Activated CD4-positive, alpha-beta memory T cell treated with anti-CD3 and anti-CD28 coated beads for 36 hours (primary cell): ENCODE results near the gene CYB5RL. TPM values are rescaled to one million over a fixed set of nuclear protein-coding genes. Genes with fewer than 3 reads are reported as not detected.
"Not testable (repeated sequence)": the region's sequence is repeated elsewhere in the genome, so short reads cannot be mapped to it uniquely, and the experiment has no call there.

Source experiments
- CTCF ChIA-PET: fragments of 350-600 bp; sonication (Branson Sonifier 250); formaldehyde crosslinking; loops from one replicate; lab custom pipeline; 2021; ENCODE audit warnings: antibody characterized with exemption, inconsistent platforms; lab: Charles Lee
- POLR2A ChIA-PET: fragments of 350-600 bp; sonication (Branson Sonifier 250); formaldehyde crosslinking; loops from one replicate; lab custom pipeline; 2021; ENCODE audit warnings: antibody characterized with exemption; lab: Charles Lee
- DNase-seq: peaks from one replicate; pipeline ENCODE4 v3.0.0-alpha.2; 2020
- H3K27ac Mint-ChIP-seq: one replicate; pipeline ENCODE4 v1.8.0; 2021; ENCODE audit warnings: mixed read lengths
- H3K27me3 Mint-ChIP-seq: one replicate; pipeline ENCODE4 v1.8.0; 2021; ENCODE audit warnings: mixed read lengths
- H3K36me3 Mint-ChIP-seq: one replicate; pipeline ENCODE4 v1.8.0; 2021; ENCODE audit warnings: mixed read lengths
- H3K4me1 Mint-ChIP-seq: one replicate; pipeline ENCODE4 v1.8.0; 2021; ENCODE audit warnings: low read depth, mixed read lengths
- H3K4me3 Mint-ChIP-seq: one replicate; pipeline ENCODE4 v1.8.0; 2021; ENCODE audit warnings: mild to moderate bottlenecking, mixed read lengths
- H3K9me3 Mint-ChIP-seq: one replicate; pipeline ENCODE4 v1.8.0; 2021; ENCODE audit warnings: mixed read lengths
- intact Hi-C: fragments of 100-400 bp; cut with micrococcal nuclease; formaldehyde crosslinking; loops from one replicate; pipeline ENCODE4 v1.15.1; 2023
- total RNA-seq, 2 experiments: library from RNA; stranded (reverse); gene quantifications; one replicate each; pipeline ENCODE4 v1.2.3, GENCODE V29; 2021

The CYB5RL gene
- total RNA-seq, 2 experiments from 2014 or later, result 12.8 to 13.0 TPM

GRCh38 chr1:54177726-54178125 is 22.1 kb downstream of the CYB5RL start:
- H3K4me1 Mint-ChIP-seq, result no peaks in the 10 kb centered on the region
- H3K27ac Mint-ChIP-seq, result no peak overlapping the region
- intact Hi-C loops, result no loop called here
- no peaks in the 10 kb centered on the region for H3K9me3 Mint-ChIP-seq
- DNase-seq, result no peak
- peaks cover 10% of the 10 kb centered on the region for H3K36me3 Mint-ChIP-seq
- ChIA-PET POLR2A (no interaction called here), CTCF (no interaction called here)
- H3K27me3 Mint-ChIP-seq, result no peaks in the 10 kb centered on the region
- no peak overlapping the region for H3K4me3 Mint-ChIP-seq

GRCh38 chr1:54176621-54177327 is 23.1 kb downstream of the CYB5RL start:
- no peak for DNase-seq
- ChIA-PET CTCF (no interaction called here), POLR2A (no interaction called here)
- intact Hi-C loops, result no loop called here
- Mint-ChIP-seq H3K27me3 (no peaks in the 10 kb centered on the region), H3K27ac (no peak overlapping the region), H3K4me1 (no peaks in the 10 kb centered on the region), H3K4me3 (no peak overlapping the region), H3K36me3 (peaks cover 9% of the 10 kb centered on the region), H3K9me3 (no peaks in the 10 kb centered on the region)

DNA sequence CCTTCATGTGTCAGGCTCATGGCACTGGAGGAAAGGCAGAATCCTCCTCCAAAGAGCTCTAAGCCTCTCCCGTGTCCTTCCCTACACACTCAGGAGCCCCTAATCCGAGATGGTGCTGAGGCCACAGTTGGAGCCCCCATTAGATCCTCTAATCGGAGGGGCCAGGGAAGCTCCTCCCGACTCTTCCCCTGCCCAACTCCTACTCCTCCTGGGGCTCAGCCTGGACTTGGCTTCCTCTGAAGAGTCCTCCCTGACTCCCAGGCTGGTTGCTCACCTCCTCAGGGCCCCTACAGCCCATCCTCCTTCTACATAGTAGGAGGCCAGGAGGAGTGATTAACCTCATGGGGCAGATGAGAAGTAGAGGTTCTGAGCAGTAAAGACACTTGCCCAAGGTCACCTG is 25.7 kb downstream of the CYB5RL start:
- Mint-ChIP-seq H3K27ac (no peak overlapping the region), H3K4me1 (peaks cover 11% of the 10 kb centered on the region), H3K36me3 (no peaks in the 10 kb centered on the region), H3K27me3 (no peaks in the 10 kb centered on the region), H3K4me3 (no peak overlapping the region), H3K9me3 (no peaks in the 10 kb centered on the region)
- ChIA-PET CTCF (no interaction called here), POLR2A (interaction anchor here (0.7 kb wide), 1 partner anchor 26 kb away, joined by 3 read pairs; the partner anchor contains the start of genes CYB5RL and MRPL37)
- no peak for DNase-seq
- intact Hi-C loops, result no loop called here

GRCh38 chr1:54173681-54174080 is 26.1 kb downstream of the CYB5RL start:
- Mint-ChIP-seq H3K36me3 (no peaks in the 10 kb centered on the region), H3K4me3 (no peak overlapping the region), H3K27me3 (no peaks in the 10 kb centered on the region), H3K27ac (no peak overlapping the region), H3K9me3 (no peaks in the 10 kb centered on the region), H3K4me1 (peaks cover 11% of the 10 kb centered on the region)
- intact Hi-C loops, result no loop called here
- no peak for DNase-seq
- CTCF ChIA-PET, result interaction anchor here (0.8 kb wide), 1 partner anchor 8 kb away, joined by 4 read pairs; no protein-coding TSS in a partner anchor
- POLR2A ChIA-PET, result no interaction called here

DNA sequence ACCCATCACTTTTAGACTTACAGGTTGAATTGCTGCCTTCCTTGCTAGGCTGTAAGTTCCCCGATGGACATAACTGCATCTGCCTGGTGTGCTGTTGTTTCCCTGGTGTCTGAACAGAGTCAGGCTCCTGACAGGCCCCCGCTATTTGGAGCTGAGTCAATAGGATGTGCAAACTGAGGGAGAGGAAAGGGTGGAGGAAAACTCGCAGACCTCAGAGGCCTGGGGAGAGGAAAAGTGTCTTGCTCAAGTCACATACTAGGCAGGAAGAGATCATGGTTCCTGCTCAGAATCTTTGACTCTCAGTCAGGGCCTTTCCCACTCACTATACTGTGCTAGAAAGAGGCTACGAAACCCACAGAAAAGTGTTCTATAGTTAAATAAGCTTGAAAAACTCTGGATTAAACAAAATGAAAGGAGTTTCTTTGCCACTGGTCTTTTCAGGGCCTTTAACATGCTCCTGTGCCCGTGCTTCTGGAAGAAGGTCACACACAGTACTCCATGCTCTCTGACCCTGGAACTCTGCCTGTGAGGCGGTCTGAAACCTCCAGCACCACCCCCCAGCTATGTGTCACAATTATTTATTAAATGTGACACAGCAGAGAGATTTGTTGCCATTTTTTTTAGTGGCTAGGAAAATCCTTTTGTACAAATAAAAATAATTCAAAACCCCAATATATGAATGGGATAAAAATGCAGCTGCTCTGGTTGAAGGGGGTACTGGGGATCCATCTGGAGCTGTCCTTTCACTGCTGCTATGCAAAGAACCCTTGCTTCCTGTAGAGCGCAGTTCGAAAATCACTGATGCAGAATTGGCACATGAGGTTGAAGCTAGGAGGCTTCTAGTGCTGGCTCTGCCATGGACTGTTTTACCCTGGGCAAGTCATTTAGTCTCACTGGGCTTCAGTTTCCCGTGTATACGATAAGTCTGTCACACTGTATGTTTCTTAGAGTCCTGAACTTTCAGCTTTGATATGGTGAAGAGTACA is 26.9 kb downstream of the CYB5RL start:
- Mint-ChIP-seq H3K9me3 (no peaks in the 10 kb centered on the region), H3K4me1 (peaks cover 11% of the 10 kb centered on the region), H3K27ac (no peak overlapping the region), H3K36me3 (no peaks in the 10 kb centered on the region), H3K27me3 (no peaks in the 10 kb centered on the region), H3K4me3 (no peak overlapping the region)
- DNase-seq, result no peak
- intact Hi-C loops, result no loop called here
- ChIA-PET POLR2A (interaction anchor here (0.6 kb wide), 1 partner anchor 57 kb away, joined by 3 read pairs; no protein-coding TSS in a partner anchor), CTCF (interaction anchor here (0.8 to 2.8 kb wide), 2 partner anchors 8 to 9 kb away, joined by 4 to 9 read pairs; no protein-coding TSS in a partner anchor)

GRCh38 chr1:54171606-54172005 is 28.2 kb downstream of the CYB5RL start:
- Mint-ChIP-seq H3K27me3 (no peaks in the 10 kb centered on the region), H3K4me1 (peaks cover 11% of the 10 kb centered on the region), H3K36me3 (no peaks in the 10 kb centered on the region), H3K27ac (no peak overlapping the region), H3K9me3 (no peaks in the 10 kb centered on the region), H3K4me3 (no peak overlapping the region)
- CTCF ChIA-PET, result interaction anchor here (2.8 kb wide), 1 partner anchor 10 kb away, joined by 9 read pairs; no protein-coding TSS in a partner anchor
- no peak for DNase-seq
- intact Hi-C loops, result no loop called here
- POLR2A ChIA-PET, result interaction anchor here (0.8 to 1.5 kb wide), 2 partner anchors 16 to 19 kb away, joined by 3 read pairs; no protein-coding TSS in a partner anchor

DNA sequence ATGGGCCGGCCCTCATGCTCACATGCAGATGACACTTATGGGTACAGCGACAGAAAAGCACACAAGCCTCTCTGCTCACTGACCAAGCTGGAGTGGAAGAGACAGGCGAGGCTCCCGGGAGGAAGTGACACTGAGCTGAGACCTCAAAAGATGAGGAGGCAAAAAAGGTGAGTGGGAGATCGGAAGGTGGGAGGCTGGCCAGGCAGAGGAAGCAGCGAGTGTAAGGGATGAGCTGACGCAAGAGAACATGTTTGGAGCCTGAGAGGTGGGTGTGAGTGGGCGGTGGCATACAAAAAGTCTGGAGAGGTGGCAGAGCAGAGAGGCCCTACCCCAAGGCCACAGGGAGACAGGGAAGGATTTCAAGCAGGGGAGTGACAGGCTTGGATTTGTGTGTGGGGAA is 28.8 kb downstream of the CYB5RL start:
- Mint-ChIP-seq H3K36me3 (no peaks in the 10 kb centered on the region), H3K27me3 (no peaks in the 10 kb centered on the region), H3K27ac (peak overlapping the region; percentile 4), H3K9me3 (no peaks in the 10 kb centered on the region), H3K4me1 (peaks cover 11% of the 10 kb centered on the region), H3K4me3 (no peak overlapping the region)
- intact Hi-C loops, result no loop called here
- ChIA-PET CTCF (interaction anchor here (2.8 kb wide), 1 partner anchor 10 kb away, joined by 9 read pairs; no protein-coding TSS in a partner anchor), POLR2A (interaction anchor here (1.5 kb wide), 1 partner anchor 16 kb away, joined by 3 read pairs; no protein-coding TSS in a partner anchor)
- peak; percentile 10 for DNase-seq

GRCh38 chr1:54169068-54169467 is 30.8 kb downstream of the CYB5RL start:
- ChIA-PET CTCF (no interaction called here), POLR2A (no interaction called here)
- no peak for DNase-seq
- no peaks in the 10 kb centered on the region for H3K27me3 Mint-ChIP-seq
- no peak overlapping the region for H3K4me3 Mint-ChIP-seq
- no peaks in the 10 kb centered on the region for H3K36me3 Mint-ChIP-seq
- intact Hi-C loops, result no loop called here
- H3K4me1 Mint-ChIP-seq, result peaks cover 11% of the 10 kb centered on the region
- H3K27ac Mint-ChIP-seq, result no peak overlapping the region
- H3K9me3 Mint-ChIP-seq, result no peaks in the 10 kb centered on the region

GRCh38 chr1:54168206-54168965 is 31.4 kb downstream of the CYB5RL start:
- intact Hi-C loops, result no loop called here
- H3K4me3 Mint-ChIP-seq, result no peak overlapping the region

DNA sequence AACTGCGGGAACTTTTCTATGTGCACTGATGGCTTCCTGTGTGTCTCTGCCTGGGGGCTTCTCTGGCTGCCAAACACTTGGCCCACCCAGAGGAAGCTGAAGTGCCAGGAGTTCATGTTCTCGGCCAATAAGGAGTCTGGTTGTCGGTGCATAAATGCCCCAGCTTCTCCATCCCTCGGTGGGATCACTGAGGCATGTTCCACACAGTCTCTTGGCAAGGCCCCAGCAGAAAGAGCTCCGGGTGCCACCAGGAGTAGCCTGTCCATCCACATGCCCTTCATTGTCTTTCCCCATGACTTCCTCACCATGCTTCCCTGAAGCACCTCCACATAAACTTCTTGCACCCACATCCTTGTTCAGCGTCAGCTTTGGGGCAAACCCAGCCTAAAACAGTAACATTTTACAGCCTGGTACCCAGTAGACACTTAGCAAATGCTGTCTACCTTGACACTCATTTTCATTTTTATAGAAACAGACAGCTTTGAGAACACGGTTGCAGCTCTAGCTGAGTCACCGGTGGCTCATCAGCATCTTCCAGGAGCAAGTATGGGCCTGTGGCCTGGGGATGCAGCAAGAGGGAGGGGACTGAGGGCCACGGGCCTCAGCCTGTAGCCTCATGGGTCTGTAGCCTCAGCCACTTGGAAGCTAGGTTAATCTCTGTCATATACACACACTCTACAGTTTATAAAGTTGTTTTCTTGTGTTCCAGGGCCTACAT is 32.2 kb downstream of the CYB5RL start:
- H3K27me3 Mint-ChIP-seq, result no peaks in the 10 kb centered on the region
- CTCF ChIA-PET, result no interaction called here
- H3K27ac Mint-ChIP-seq, result no peak overlapping the region
- H3K9me3 Mint-ChIP-seq, result no peaks in the 10 kb centered on the region
- intact Hi-C loops, result no loop called here
- H3K36me3 Mint-ChIP-seq, result no peaks in the 10 kb centered on the region
- peaks cover 11% of the 10 kb centered on the region for H3K4me1 Mint-ChIP-seq
- POLR2A ChIA-PET, result no interaction called here
- DNase-seq, result no peak
- H3K4me3 Mint-ChIP-seq, result no peak overlapping the region

More at GRCh38 chr1:54168206-54168965, 31.4 kb downstream of the CYB5RL start:
- ChIA-PET CTCF (no interaction called here), POLR2A (no interaction called here)
- no peaks in the 10 kb centered on the region for H3K9me3 Mint-ChIP-seq
- DNase-seq, result no peak
- H3K36me3 Mint-ChIP-seq, result no peaks in the 10 kb centered on the region
- H3K4me1 Mint-ChIP-seq, result peaks cover 11% of the 10 kb centered on the region
- no peaks in the 10 kb centered on the region for H3K27me3 Mint-ChIP-seq
- H3K27ac Mint-ChIP-seq, result no peak overlapping the region

- H3K4me3 Mint-ChIP-seq, H3K4me1 Mint-ChIP-seq, H3K27ac Mint-ChIP-seq, intact Hi-C loops, POLR2A ChIA-PET, H3K36me3 Mint-ChIP-seq, DNase-seq, CTCF ChIA-PET, H3K9me3 Mint-ChIP-seq, H3K27me3 Mint-ChIP-seq: not testable (repeated sequence)
Measured at GRCh38 chr1:54166357-54166756, 33.5 kb downstream of the CYB5RL start.
